HepG2 (cell line): ENCODE data around the gene GPRIN1. TPM values are rescaled to one million over a fixed set of nuclear protein-coding genes. Genes with fewer than 3 reads are reported as not detected.

Experiments used
- ATAC-seq: fragments of 200-7000 bp; cut with Tn5 transposase; 3 replicates; pipeline ENCODE4 v1.9.1; 2020; ENCODE audit warnings: mild to moderate bottlenecking, moderate library complexity
- BruUV-seq: library from RNA; stranded (reverse); fragments of 400-500 nt; replicated peaks from 2 replicates; lab custom pipeline; 2021; lab: Mats Ljungman, UMichigan
- CTCF ChIA-PET: fragments of 300-600 bp; formaldehyde crosslinking; extraction: SDS; loops from one replicate; lab custom pipeline; 2021; ENCODE audit warnings: low total read pairs, inconsistent platforms, low intra/inter-chr PET ratio; lab: Yijun Ruan, JAX
- POLR2A ChIA-PET: fragments of 350-600 bp; sonication (Branson Sonifier 250); formaldehyde crosslinking; loops from one replicate; lab custom pipeline; 2020; ENCODE audit warnings: antibody characterized with exemption, inconsistent platforms; lab: Yijun Ruan, JAX
- DNase-seq: peaks from one replicate; pipeline ENCODE4 v3.0.0-alpha.2; 2015; ENCODE audit warnings: low spot score
- FAIRE-seq: peaks from 3 replicates; lab custom pipeline; 2011; peaks lifted over from hg19 to GRCh38; lab: Jason Lieb, UNC
- H2AFZ ChIP-seq: one replicate; pipeline ENCODE4 v1.6.1; 2011; ENCODE audit warnings: low read length, inconsistent platforms
- H3K27ac ChIP-seq: fragments of 300-600 bp; 3 replicates; pipeline ENCODE4 v1.8.0; 2011; ENCODE audit warnings: mixed run types, mild to moderate bottlenecking, mixed read lengths, low read length, inconsistent platforms; ENCODE audit not compliant: insufficient read depth; ENCODE audit errors: extremely low read length
- H3K27me3 ChIP-seq, 2 experiments: fragments of 200-600 bp in 1 of 2; 2 replicates in 1 of 2; 3 replicates in 1 of 2; pipeline versions ENCODE4 v1.6.0 to v1.8.0; 2011; ENCODE audit warnings: low read length in 2 of 2, mild to moderate bottlenecking in 2 of 2, moderate library complexity in 2 of 2, inconsistent platforms in 1 of 2; ENCODE audit not compliant: insufficient read depth in 2 of 2, control insufficient read depth in 1 of 2
- H3K36me3 ChIP-seq, 2 experiments: fragments of 200-600 bp in 1 of 2; replicated peaks in 1 of 2; 2 replicates in 1 of 2; 3 replicates in 1 of 2; pipeline versions ENCODE4 v1.5.1 to v1.8.0; 2011; ENCODE audit warnings: low read length in 2 of 2, inconsistent platforms in 1 of 2; ENCODE audit not compliant: insufficient read depth in 2 of 2, control insufficient read depth in 1 of 2
- H3K4me1 ChIP-seq: 2 replicates; pipeline ENCODE4 v1.5.1; 2012; ENCODE audit warnings: low read length, inconsistent platforms; ENCODE audit not compliant: insufficient read depth
- H3K4me2 ChIP-seq: 2 replicates; pipeline ENCODE4 v1.6.0; 2011; ENCODE audit warnings: low read depth, low read length, inconsistent platforms
- H3K4me3 ChIP-seq, 3 experiments: fragments of 200-600 bp in 1 of 3; sonication (generic), shearing (Covaris generic) in 1 of 3; replicated peaks in 1 of 3; 2 replicates each; pipeline ENCODE4 v1.5.1; 2011 to 2016; ENCODE audit warnings: low read length in 3 of 3, inconsistent platforms in 2 of 3, low read depth in 2 of 3, mild to moderate bottlenecking in 2 of 3, control low read depth in 1 of 3, mixed read lengths in 1 of 3; ENCODE audit not compliant: insufficient read depth in 1 of 3
- H3K79me2 ChIP-seq: one replicate; pipeline ENCODE4 v1.6.1; 2011; ENCODE audit warnings: low read length, inconsistent platforms; ENCODE audit not compliant: insufficient read depth
- H3K9ac ChIP-seq: 2 replicates; pipeline ENCODE4 v1.6.0; 2011; ENCODE audit warnings: mild to moderate bottlenecking, low read depth, low read length, inconsistent platforms; ENCODE audit not compliant: insufficient read depth
- H3K9me3 ChIP-seq: 2 replicates; pipeline ENCODE4 v1.5.1; 2012; ENCODE audit warnings: mild to moderate bottlenecking, low read length
- H4K20me1 ChIP-seq: 2 replicates; pipeline ENCODE4 v1.6.0; 2011; ENCODE audit warnings: inconsistent platforms, mild to moderate bottlenecking, low read length, moderate library complexity; ENCODE audit not compliant: insufficient read depth
- ZFX ChIP-seq: sonication (generic); formaldehyde crosslinking; IDR thresholded peaks from 2 replicates; pipeline ENCODE4 v1.4.0; 2020; ENCODE audit warnings: mild to moderate bottlenecking, low read depth, missing genetic modification reagents, moderate library complexity
- ZNF629 ChIP-seq: sonication (generic); formaldehyde crosslinking; conservative IDR thresholded peaks from 2 replicates; pipeline ENCODE4 v1.5.0; 2020; ENCODE audit warnings: missing genetic modification reagents
- ZNF850 ChIP-seq: sonication (generic); formaldehyde crosslinking; conservative IDR thresholded peaks from 2 replicates; pipeline ENCODE4 v1.9.0; 2021; ENCODE audit warnings: mild to moderate bottlenecking, missing genetic modification reagents
- WGBS: methylation state at CpG from one replicate; pipeline ENCODE4 v1.1.6; 2017; ENCODE audit warnings: low lambda C conversion rate; 5-methylcytosine and 5-hydroxymethylcytosine counted together
- in situ Hi-C: cut with HindIII; loops from 2 replicates; pipeline ENCODE4 v1.10.0; 2017; ENCODE audit warnings: low pct_unique_long_range_greater_than_20kb; ENCODE audit not compliant: extremely low pct_ligation_motif_present
- intact Hi-C: fragments of 100-400 bp; cut with micrococcal nuclease; formaldehyde crosslinking; loops from one replicate; pipeline ENCODE4 v1.10.0; 2022; ENCODE audit not compliant: unreplicated experiment
- polyA plus RNA-seq, 8 experiments: library from polyadenylated mRNA; depleted of rRNA in 3 of 8; stranded (reverse) in 7 of 8; unstranded in 1 of 8; fragments of >200 nt; fragmentation: Illumina TruSeq in 4 of 8; extraction: Trizol in 4 of 8; gene quantifications; 2 replicates each; pipeline versions ENCODE4 v1.2.1 to v1.2.3, GENCODE V29; 2011 to 2016; ENCODE audit warnings: low read depth in 4 of 8, missing spikeins in 1 of 8, mixed read lengths in 1 of 8; ENCODE audit not compliant: insufficient read depth in 1 of 8
- total RNA-seq, 5 experiments: library from RNA; depleted of rRNA; stranded (reverse); fragments of >200 nt; fragmentation: Illumina TruSeq; extraction: Trizol; gene quantifications; 2 replicates each; pipeline ENCODE4 v1.2.3, GENCODE V29; 2016; ENCODE audit warnings: low read depth in 1 of 5
- TF ChIP-seq, protein P1 (sequence below): conservative IDR thresholded peaks from 2 replicates; pipeline ENCODE4 v1.6.1; 2018; ENCODE audit warnings: missing genetic modification reagents

Gene GPRIN1
- total and polyA plus RNA-seq, 2 of the 13 experiments (the other 11 are each of a cell fraction or from before 2014, with no cell fraction given): 0.32 to 2.0 TPM

DNA sequence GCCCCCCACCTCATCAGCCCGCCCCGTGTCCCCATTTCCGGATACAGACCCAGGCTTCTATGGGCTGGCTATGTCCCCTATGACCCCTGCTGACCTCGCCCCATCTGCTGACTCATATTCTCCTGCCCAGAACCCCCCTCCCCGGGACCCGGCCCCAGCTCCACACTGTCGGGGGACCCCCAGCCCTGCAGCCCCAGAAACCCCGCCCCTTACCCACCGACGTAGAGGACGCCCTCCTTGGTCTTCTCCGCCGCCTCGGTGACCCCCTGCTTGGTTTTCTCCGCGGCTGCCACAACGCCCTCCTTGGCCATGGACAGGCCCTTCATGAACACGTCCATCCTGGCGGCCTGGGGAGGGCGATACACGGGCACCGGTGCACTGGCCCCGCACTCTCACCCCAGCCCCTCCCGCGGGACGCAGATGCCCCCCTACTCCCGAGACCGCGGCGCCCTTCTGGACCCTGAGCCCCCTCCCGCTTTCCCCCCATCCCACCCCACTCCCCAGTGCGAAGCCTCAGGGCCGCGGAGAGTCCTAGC, 19.4 kb upstream of the GPRIN1 start (continued):
- TF ChIP-seq, protein P1, sequence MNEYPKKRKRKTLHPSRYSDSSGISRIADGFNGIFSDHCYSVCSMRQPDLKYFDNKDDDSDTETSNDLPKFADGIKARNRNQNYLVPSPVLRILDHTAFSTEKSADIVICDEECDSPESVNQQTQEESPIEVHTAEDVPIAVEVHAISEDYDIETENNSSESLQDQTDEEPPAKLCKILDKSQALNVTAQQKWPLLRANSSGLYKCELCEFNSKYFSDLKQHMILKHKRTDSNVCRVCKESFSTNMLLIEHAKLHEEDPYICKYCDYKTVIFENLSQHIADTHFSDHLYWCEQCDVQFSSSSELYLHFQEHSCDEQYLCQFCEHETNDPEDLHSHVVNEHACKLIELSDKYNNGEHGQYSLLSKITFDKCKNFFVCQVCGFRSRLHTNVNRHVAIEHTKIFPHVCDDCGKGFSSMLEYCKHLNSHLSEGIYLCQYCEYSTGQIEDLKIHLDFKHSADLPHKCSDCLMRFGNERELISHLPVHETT: no peak
- no peak for TF ChIP-seq ZFX (CRISPR knock-in tag)

- TF ChIP-seq ZNF850: no peak
- TF ChIP-seq ZNF629 (CRISPR knock-in tag): peak; percentile 34; the same call in 1 of the 2 replicates
- CTCF ChIA-PET: no interaction called here
- Histone ChIP-seq H3K4me2 (no peak overlapping the region), H3K79me2 (no peaks in the 10 kb centered on the region), H3K4me1 (peaks cover 26% of the 10 kb centered on the region), H3K27me3 (peaks cover 18 to 86% of the 10 kb centered on the region in 2 experiments), H3K9me3 (no peaks in the 10 kb centered on the region), H3K27ac (no peak overlapping the region), H2AFZ (no peak overlapping the region), H4K20me1 (no peaks in the 10 kb centered on the region), H3K36me3 (no peaks in the 10 kb centered on the region), H3K9ac (no peak overlapping the region), H3K4me3 (no peak overlapping the region)
- DNase-seq: no peak
- no peak for ATAC-seq
- FAIRE-seq: no peak
- BruUV-seq: no TSS peak
- 6% methylated on average over 13 of the region's 13 CpGs for WGBS
- POLR2A ChIA-PET: no interaction called here
- intact Hi-C loops: no loop called here
- in situ Hi-C loops: no loop called here
Observed at GRCh38 chr5:176628406-176629228, 18.7 kb upstream of the GPRIN1 start.
